Measurements from ENCODE around the gene NUP62. TPM values are rescaled to one million over a fixed set of nuclear protein-coding genes. Genes with fewer than 3 reads are reported as not detected.

The NUP62 gene
- total RNA-seq, 1 experiment from 2014 or later: 127 TPM

GRCh38 chr19:49910179-49910578 lies 19.1 kb downstream of the NUP62 start:
- WGBS (ENCODE audit: extremely low coverage, insufficient read length, low lambda C conversion rate): no CpG with 5 or more reads among the region's 5 CpGs
- Histone ChIP-seq H3K14ac (ENCODE audit: insufficient read depth, low read length) (no peak overlapping the region), H4K8ac (replicated peaks; ENCODE audit: insufficient read length, low read depth, low read length) (no peak overlapping the region), H3K56ac (ENCODE audit: insufficient read length, low read depth, low read length) (no peak overlapping the region), H2BK5ac (ENCODE audit: insufficient read length, low read length) (no peak overlapping the region), H3K23me2 (ENCODE audit: insufficient read length, low read depth, low read length, poor library complexity, severe bottlenecking) (no peaks in the 10 kb centered on the region), H2BK12ac (ENCODE audit: insufficient read length, low read depth, low read length) (no peak overlapping the region), H3K4me2 (ENCODE audit: insufficient read depth, insufficient read length, low read length) (no peak overlapping the region), H4K91ac (ENCODE audit: insufficient read length, low read depth, low read length) (no peak overlapping the region), H4K5ac (ENCODE audit: insufficient read length, low read depth, low read length) (no peak overlapping the region), H2BK20ac (ENCODE audit: low read depth, low read length, poor library complexity, severe bottlenecking) (no peak overlapping the region), H3K18ac (ENCODE audit: insufficient read length, low read depth, low read length) (no peak overlapping the region), H3T11ph (ENCODE audit: low read length) (no peak overlapping the region), H3K79me1 (ENCODE audit: insufficient read depth, low read depth, low read length, poor library complexity, severe bottlenecking) (peaks cover 6% of the 10 kb centered on the region), H3K27me3 (ENCODE audit: insufficient read depth, low read length) (no peaks in the 10 kb centered on the region), H2AK5ac (ENCODE audit: insufficient read length, low read length) (no peak overlapping the region), H3K9me3 (ENCODE audit: control insufficient read depth, low read depth, low read length) (no peaks in the 10 kb centered on the region), H3K79me2 (ENCODE audit: insufficient read depth, low read length) (no peaks in the 10 kb centered on the region; the same call in 1 of the 2 replicates), H4K20me1 (ENCODE audit: control insufficient read depth, insufficient read depth, insufficient read length) (no peaks in the 10 kb centered on the region), H2AFZ (ENCODE audit: low read length) (no peak overlapping the region), H3K23ac (ENCODE audit: insufficient read length, low read depth, low read length) (no peak overlapping the region), H2BK15ac (ENCODE audit: low read depth, low read length) (no peak overlapping the region), H3K9ac (ENCODE audit: extremely low read depth, insufficient read length, low read length) (no peak overlapping the region), H2BK120ac (ENCODE audit: low read depth, low read length, poor library complexity, severe bottlenecking) (no peak overlapping the region), H3K4me1 (ENCODE audit: insufficient read depth, low read length) (no peaks in the 10 kb centered on the region; the same call in 1 of the 2 replicates), H3K4ac (ENCODE audit: low read depth, low read length) (no peak overlapping the region), H3K27ac (ENCODE audit: insufficient read length, low read depth, low read length) (no peak overlapping the region)
- Mint-ChIP-seq H3K9me3 (no peaks in the 10 kb centered on the region), H3K4me1 (peaks cover 19 to 31% of the 10 kb centered on the region in 2 experiments), H3K27ac (no peak overlapping the region; a peak in 1 of 7 replicates), H3K36me3 (ENCODE audit: insufficient read depth in 1 of 3, low read depth in 3 of 3) (peaks cover 53 to 86% (median 78%) of the 10 kb centered on the region in 3 experiments), H3K27me3 (ENCODE audit: low read depth) (peaks cover 3% of the 10 kb centered on the region; the same call in 1 of the 2 replicates), H3K4me3 (no peak overlapping the region)
- DNase-seq: no peak
- no peak for TF ChIP-seq CTCF (conservative IDR thresholded peaks at IDR 0.05)
